PC-9 (cell line): ENCODE results near the gene NOXA1.

Experiments
- EZH2 ChIP-seq: fragments of 200-600 bp; sonication (generic); IDR thresholded peaks from 2 replicates; pipeline ENCODE4 v1.8.0; 2017; ENCODE audit warnings: antibody characterized with exemption, low read depth
- TF ChIP-seq, protein P1 (sequence below): fragments of 200-600 bp; sonication (generic); conservative IDR thresholded peaks from 2 replicates; pipeline ENCODE4 v1.6.1; 2017; ENCODE audit warnings: mixed run types, antibody characterized with exemption, mild to moderate bottlenecking, moderate library complexity

- TF ChIP-seq, protein P1, sequence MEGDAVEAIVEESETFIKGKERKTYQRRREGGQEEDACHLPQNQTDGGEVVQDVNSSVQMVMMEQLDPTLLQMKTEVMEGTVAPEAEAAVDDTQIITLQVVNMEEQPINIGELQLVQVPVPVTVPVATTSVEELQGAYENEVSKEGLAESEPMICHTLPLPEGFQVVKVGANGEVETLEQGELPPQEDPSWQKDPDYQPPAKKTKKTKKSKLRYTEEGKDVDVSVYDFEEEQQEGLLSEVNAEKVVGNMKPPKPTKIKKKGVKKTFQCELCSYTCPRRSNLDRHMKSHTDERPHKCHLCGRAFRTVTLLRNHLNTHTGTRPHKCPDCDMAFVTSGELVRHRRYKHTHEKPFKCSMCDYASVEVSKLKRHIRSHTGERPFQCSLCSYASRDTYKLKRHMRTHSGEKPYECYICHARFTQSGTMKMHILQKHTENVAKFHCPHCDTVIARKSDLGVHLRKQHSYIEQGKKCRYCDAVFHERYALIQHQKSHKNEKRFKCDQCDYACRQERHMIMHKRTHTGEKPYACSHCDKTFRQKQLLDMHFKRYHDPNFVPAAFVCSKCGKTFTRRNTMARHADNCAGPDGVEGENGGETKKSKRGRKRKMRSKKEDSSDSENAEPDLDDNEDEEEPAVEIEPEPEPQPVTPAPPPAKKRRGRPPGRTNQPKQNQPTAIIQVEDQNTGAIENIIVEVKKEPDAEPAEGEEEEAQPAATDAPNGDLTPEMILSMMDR = no peak
- TF ChIP-seq EZH2 = no peak
These were observed 36.6 kb downstream of the NOXA1 start for GRCh38 chr9:137459601-137460362.
